Measurements from ENCODE around the gene SYNE2. TPM values are rescaled to one million over a fixed set of nuclear protein-coding genes. Genes with fewer than 3 reads are reported as not detected.

The SYNE2 gene
- total RNA-seq, 2 donors from 2014 or later: 147 to 153 TPM

DNA sequence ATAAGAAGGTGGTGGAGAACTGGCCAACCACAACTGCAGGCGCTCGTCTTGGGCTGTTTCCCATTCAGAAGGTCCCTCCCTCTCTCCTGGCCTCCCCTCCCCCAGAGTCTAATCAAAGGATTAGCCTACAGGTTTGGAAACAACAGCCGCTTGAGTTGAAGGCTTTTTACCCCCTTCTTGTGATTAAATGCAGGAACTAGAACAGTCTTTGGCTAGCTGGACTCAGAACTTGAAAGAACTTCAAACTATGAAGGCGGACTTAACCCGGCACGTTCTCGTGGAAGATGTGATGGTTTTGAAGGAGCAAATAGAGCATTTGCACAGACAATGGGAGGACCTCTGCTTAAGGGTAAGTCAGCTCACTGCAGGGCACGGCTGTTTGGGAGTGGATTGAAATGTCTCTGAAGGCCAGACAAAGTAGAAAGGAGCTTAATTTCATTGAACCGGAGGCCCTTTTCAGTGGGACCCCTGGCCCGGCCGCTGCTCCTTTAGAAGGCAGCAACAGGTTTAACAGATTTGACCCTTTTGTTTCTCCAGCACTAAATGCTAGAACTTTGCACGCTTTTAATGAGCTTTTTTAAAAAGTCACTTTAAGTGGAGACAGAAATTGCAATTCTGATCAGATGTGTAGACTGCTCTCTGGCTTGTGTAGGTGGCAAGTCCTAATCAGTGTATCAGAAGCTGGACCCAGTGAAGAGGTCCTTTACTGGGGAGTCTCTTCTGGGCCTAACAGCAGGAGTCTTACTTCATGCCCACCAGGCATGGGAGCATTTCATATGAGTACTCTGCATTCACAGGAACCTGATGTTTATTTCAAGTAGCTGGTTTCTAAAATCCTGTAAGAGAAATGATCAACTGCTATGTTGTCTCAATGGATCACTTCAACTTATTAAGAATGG, 333.7 kb downstream of the SYNE2 start:
- Histone ChIP-seq H3K27ac (no peak overlapping the region), H3K9me3 (no peaks in the 10 kb centered on the region), H3K36me3 (no peaks in the 10 kb centered on the region), H3K4me3 (no peak overlapping the region), H3K9ac (ENCODE audit: low read depth in 2 of 2, low read length in 2 of 2) (no peak overlapping the region), H3K4me1 (no peaks in the 10 kb centered on the region), H3K27me3 (no peaks in the 10 kb centered on the region)
- DNase-seq: no peak
- TF ChIP-seq, protein P1, sequence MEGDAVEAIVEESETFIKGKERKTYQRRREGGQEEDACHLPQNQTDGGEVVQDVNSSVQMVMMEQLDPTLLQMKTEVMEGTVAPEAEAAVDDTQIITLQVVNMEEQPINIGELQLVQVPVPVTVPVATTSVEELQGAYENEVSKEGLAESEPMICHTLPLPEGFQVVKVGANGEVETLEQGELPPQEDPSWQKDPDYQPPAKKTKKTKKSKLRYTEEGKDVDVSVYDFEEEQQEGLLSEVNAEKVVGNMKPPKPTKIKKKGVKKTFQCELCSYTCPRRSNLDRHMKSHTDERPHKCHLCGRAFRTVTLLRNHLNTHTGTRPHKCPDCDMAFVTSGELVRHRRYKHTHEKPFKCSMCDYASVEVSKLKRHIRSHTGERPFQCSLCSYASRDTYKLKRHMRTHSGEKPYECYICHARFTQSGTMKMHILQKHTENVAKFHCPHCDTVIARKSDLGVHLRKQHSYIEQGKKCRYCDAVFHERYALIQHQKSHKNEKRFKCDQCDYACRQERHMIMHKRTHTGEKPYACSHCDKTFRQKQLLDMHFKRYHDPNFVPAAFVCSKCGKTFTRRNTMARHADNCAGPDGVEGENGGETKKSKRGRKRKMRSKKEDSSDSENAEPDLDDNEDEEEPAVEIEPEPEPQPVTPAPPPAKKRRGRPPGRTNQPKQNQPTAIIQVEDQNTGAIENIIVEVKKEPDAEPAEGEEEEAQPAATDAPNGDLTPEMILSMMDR (IDR thresholded peaks at IDR 0.05): no peak
- intact Hi-C loops (cut with DNase I): no loop called here

- Histone ChIP-seq H3K9me3 (no peaks in the 10 kb centered on the region), H3K4me1 (no peaks in the 10 kb centered on the region), H3K27me3 (no peaks in the 10 kb centered on the region), H3K9ac (ENCODE audit: low read depth in 2 of 2, low read length in 2 of 2) (no peak overlapping the region), H3K4me3 (no peak overlapping the region), H3K36me3 (peaks cover 1% of the 10 kb centered on the region), H3K27ac (no peak overlapping the region)
- DNase-seq: no peak
- TF ChIP-seq, protein P1 (IDR thresholded peaks at IDR 0.05): no peak
- intact Hi-C loops (cut with DNase I): no loop called here
Measured at GRCh38 chr14:64187331-64187730, 334.5 kb downstream of the SYNE2 start.

DNA sequence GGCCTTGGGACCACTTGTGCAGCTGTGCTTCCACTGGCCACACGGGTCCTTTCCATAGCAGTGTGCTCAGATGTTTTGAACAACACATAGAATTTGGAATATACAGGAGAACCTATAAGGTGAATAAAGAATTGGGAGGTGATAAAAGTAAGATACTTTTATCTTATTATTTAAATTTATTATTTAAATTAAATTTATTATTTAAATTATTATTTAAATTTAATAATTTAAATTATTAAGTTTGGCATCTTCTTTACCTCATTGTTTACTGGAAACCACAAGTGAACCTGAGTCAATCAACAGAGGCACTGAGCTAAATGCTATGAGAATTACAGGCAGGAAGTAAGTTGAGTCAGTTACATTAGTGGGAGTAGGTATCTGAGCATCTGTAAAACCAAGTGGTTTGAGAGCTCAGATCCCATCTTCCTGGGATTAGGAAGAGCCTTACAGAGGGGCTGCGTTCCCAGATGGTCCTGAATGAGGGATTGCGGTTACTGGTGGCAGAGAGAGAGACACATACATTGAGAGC, 338.2 kb downstream of the SYNE2 start:
- Histone ChIP-seq H3K36me3 (peaks cover 5% of the 10 kb centered on the region), H3K27me3 (no peaks in the 10 kb centered on the region), H3K4me1 (no peaks in the 10 kb centered on the region), H3K4me3 (no peak overlapping the region), H3K9me3 (no peaks in the 10 kb centered on the region), H3K9ac (ENCODE audit: low read depth in 2 of 2, low read length in 2 of 2) (no peak overlapping the region), H3K27ac (no peak overlapping the region)
- intact Hi-C loops (cut with DNase I): no loop called here
- TF ChIP-seq, protein P1 (IDR thresholded peaks at IDR 0.05): no peak
- DNase-seq: no peak

DNA sequence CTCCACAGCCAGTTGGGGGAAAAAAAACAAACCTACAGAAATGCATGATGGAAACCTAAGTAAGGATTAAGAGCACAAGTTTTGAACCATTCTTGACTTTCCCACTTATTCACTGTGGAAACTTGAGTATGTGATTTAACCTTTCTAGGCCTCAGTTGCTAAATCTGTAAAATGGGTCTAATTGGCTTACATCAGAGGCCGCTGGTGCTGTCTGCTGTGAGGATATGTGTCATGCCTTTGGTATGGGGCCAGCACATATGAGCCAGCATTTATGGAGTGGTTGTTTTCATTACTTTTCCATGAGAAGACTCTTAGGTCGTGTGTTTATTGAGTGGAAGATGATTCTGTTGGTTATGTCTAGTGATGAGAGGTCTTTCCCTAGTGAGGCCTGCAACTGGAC, 339.0 kb downstream of the SYNE2 start:
- intact Hi-C loops (cut with DNase I): no loop called here
- TF ChIP-seq, protein P1 (IDR thresholded peaks at IDR 0.05): no peak
- no peak for DNase-seq
- H3K27ac ChIP-seq: no peak overlapping the region
- no peaks in the 10 kb centered on the region for H3K4me1 ChIP-seq
- no peak overlapping the region for H3K9ac ChIP-seq (ENCODE audit: low read depth in 2 of 2, low read length in 2 of 2)
- peaks cover 5% of the 10 kb centered on the region for H3K36me3 ChIP-seq
- no peaks in the 10 kb centered on the region for H3K27me3 ChIP-seq
- no peaks in the 10 kb centered on the region for H3K9me3 ChIP-seq
- H3K4me3 ChIP-seq: no peak overlapping the region

DNA sequence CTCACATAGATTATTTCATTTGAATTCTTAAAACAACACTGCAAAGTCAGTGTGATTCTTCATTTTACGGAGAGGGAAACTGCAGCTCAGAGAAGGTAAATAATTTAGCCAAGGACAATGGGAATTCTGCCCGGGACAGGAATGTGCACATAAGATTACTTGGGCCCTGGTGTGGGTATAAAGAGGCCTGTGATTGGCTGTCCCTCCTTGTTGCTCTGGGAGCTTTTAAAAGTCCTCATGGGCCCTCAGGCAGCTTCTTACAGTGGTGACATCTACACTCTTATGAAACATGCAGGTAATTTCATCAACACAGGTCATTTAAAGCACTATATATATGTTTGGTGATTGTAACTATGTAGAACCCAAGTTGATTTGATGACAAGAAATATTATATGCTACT, 341.0 kb downstream of the SYNE2 start:
- TF ChIP-seq, protein P1 (IDR thresholded peaks at IDR 0.05): no peak
- Histone ChIP-seq H3K27me3 (no peaks in the 10 kb centered on the region), H3K9ac (ENCODE audit: low read depth in 2 of 2, low read length in 2 of 2) (no peak overlapping the region), H3K4me3 (no peak overlapping the region), H3K9me3 (no peaks in the 10 kb centered on the region), H3K4me1 (no peaks in the 10 kb centered on the region), H3K27ac (no peak overlapping the region), H3K36me3 (peaks cover 5% of the 10 kb centered on the region)
- intact Hi-C loops (cut with DNase I): no loop called here
- DNase-seq: no peak
